Activated CD4-positive, alpha-beta T cell treated with anti-CD3 and anti-CD28 coated beads, Interleukin-2, Interleukin-6, amounts not matched to agents 100 ng/mL and 50 ng/mL, durations not matched to agents 16 hours and 8 hours (primary cell): ENCODE results near the gene MYO1E.
"Not testable (repeated sequence)": the region's sequence is repeated elsewhere in the genome, so short reads cannot be mapped to it uniquely, and the experiment has no call there.

ENCODE experiments used
- DNase-seq: peaks from one replicate; pipeline ENCODE4 v3.0.0-alpha.2; 2020

Gene MYO1E

GRCh38 chr15:59372352-59373211, at the start of gene MYO1E:
TSS of gene MYO1E (minus strand) at chr15:59372871. CDS start at chr15:59372500, 371 bp downstream.
- peak; percentile 59 for DNase-seq

- DNase-seq, result no peak
Measured at GRCh38 chr15:59420986-59421618, 48.4 kb upstream of the MYO1E start.

GRCh38 chr15:59420108-59420507, 47.4 kb upstream of the MYO1E start:
- no peak for DNase-seq

GRCh38 chr15:59419170-59419569, 46.5 kb upstream of the MYO1E start:
- DNase-seq, result no peak

GRCh38 chr15:59416816-59417215, 44.1 kb upstream of the MYO1E start:
- DNase-seq, result no peak

GRCh38 chr15:59413577-59413976, 40.9 kb upstream of the MYO1E start:
- DNase-seq, result no peak

GRCh38 chr15:59410391-59410896, 37.8 kb upstream of the MYO1E start:
- no peak for DNase-seq

GRCh38 chr15:59407946-59408345, 35.3 kb upstream of the MYO1E start:
- no peak for DNase-seq

GRCh38 chr15:59406446-59406845, 33.8 kb upstream of the MYO1E start:
- no peak for DNase-seq

- no peak for DNase-seq
Measured at GRCh38 chr15:59405079-59405478, 32.4 kb upstream of the MYO1E start.

GRCh38 chr15:59401824-59402569, 29.3 kb upstream of the MYO1E start:
- no peak for DNase-seq

- DNase-seq, result not testable (repeated sequence)
Measured at GRCh38 chr15:59401051-59401823, 28.6 kb upstream of the MYO1E start.

GRCh38 chr15:59400103-59400813, 27.6 kb upstream of the MYO1E start:
- DNase-seq, result no peak

- DNase-seq, result no peak
Measured at GRCh38 chr15:59399465-59400102, 26.9 kb upstream of the MYO1E start.

GRCh38 chr15:59398220-59398619, 25.5 kb upstream of the MYO1E start:
- DNase-seq, result no peak

- no peak for DNase-seq
Measured at GRCh38 chr15:59396679-59397078, 24.0 kb upstream of the MYO1E start.

- DNase-seq, result no peak
Measured at GRCh38 chr15:59396211-59396610, 23.5 kb upstream of the MYO1E start.

GRCh38 chr15:59394166-59394661, 21.5 kb upstream of the MYO1E start:
- peak; percentile 10 for DNase-seq

- DNase-seq, result no peak
Measured at GRCh38 chr15:59392299-59392698, 19.6 kb upstream of the MYO1E start.

- peak; percentile 5 for DNase-seq
Measured at GRCh38 chr15:59388670-59389069, 16.0 kb upstream of the MYO1E start.
